ENCODE data around the gene POU6F2.

The POU6F2 gene

DNA sequence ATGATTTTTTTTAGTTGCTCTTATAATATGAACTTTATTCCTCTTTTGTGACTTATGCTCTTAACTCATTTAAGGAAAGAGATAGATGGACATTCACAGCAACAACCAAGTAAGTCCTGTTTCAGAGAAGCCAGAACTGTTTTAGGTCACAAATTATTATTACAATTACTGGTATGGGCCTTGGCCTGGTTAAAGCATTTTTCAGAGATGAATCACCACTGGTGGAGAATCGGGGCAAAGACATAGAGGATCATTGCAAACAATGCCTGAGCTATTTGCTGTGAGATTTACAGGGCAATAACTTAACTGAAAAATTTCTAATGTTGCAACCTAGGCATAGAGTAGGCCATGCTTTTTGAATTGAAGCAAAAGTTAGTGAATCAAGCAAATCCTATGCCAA lies 450.5 kb downstream of the POU6F2 start:
- Histone ChIP-seq H2AFZ (ENCODE audit: low read length) (no peak overlapping the region), H3K9me2 (replicated peaks; ENCODE audit: low read depth, low read length) (no peaks in the 10 kb centered on the region), H4K20me1 (ENCODE audit: insufficient read depth, low read length, poor library complexity, severe bottlenecking) (no peaks in the 10 kb centered on the region), H3K4me3 (ENCODE audit: low read length, poor library complexity, severe bottlenecking) (no peak overlapping the region), H3K4me1 (ENCODE audit: insufficient read depth, low read length, poor library complexity, severe bottlenecking) (no peaks in the 10 kb centered on the region), H3K27me3 (ENCODE audit: insufficient read depth, low read length, poor library complexity, severe bottlenecking) (no peaks in the 10 kb centered on the region), H3K36me3 (ENCODE audit: insufficient read depth, low read length) (no peaks in the 10 kb centered on the region), H3F3A (ENCODE audit: low read depth) (no peaks in the 10 kb centered on the region), H3K9ac (ENCODE audit: low read depth, low read length, poor library complexity, severe bottlenecking) (no peak overlapping the region), H3K9me3 (ENCODE audit: insufficient read depth, low read depth, low read length) (no peaks in the 10 kb centered on the region), H3K79me2 (ENCODE audit: insufficient read depth, low read length) (no peaks in the 10 kb centered on the region), H3K4me2 (ENCODE audit: low read depth, low read length, poor library complexity, severe bottlenecking) (no peak overlapping the region)
- no peak for TF ChIP-seq EZH2phosphoT487 (IDR thresholded peaks at IDR 0.05; ENCODE audit: borderline replicate concordance)
- TF ChIP-seq, protein P1, sequence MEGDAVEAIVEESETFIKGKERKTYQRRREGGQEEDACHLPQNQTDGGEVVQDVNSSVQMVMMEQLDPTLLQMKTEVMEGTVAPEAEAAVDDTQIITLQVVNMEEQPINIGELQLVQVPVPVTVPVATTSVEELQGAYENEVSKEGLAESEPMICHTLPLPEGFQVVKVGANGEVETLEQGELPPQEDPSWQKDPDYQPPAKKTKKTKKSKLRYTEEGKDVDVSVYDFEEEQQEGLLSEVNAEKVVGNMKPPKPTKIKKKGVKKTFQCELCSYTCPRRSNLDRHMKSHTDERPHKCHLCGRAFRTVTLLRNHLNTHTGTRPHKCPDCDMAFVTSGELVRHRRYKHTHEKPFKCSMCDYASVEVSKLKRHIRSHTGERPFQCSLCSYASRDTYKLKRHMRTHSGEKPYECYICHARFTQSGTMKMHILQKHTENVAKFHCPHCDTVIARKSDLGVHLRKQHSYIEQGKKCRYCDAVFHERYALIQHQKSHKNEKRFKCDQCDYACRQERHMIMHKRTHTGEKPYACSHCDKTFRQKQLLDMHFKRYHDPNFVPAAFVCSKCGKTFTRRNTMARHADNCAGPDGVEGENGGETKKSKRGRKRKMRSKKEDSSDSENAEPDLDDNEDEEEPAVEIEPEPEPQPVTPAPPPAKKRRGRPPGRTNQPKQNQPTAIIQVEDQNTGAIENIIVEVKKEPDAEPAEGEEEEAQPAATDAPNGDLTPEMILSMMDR (conservative IDR thresholded peaks at IDR 0.05; ENCODE audit: low read length) = no peak

DNA sequence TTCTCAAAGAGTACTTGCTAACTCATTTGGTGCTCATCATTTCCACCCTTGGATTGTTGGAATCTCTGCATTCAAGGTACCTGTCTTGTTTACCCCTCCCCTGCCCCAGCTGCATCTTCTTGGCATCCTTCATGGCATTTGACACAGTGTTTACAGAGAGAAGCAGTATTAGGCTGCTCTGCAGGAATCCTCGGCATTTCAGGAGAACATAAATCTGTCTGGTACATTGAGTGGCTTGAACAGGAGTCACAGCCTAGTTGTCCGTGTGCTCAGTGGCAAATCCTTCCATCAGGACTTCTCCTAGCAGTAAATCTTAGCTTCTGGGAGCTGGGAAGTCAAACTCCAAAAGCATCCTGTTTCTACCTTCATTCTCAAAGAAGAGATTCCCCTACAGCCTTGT lies 451.7 kb downstream of the POU6F2 start:
- Histone ChIP-seq H3K4me1 (ENCODE audit: insufficient read depth, low read length, poor library complexity, severe bottlenecking) (no peaks in the 10 kb centered on the region), H2AFZ (ENCODE audit: low read length) (no peak overlapping the region), H3K9ac (ENCODE audit: low read depth, low read length, poor library complexity, severe bottlenecking) (no peak overlapping the region), H3F3A (ENCODE audit: low read depth) (no peaks in the 10 kb centered on the region), H3K9me2 (replicated peaks; ENCODE audit: low read depth, low read length) (no peaks in the 10 kb centered on the region), H4K20me1 (ENCODE audit: insufficient read depth, low read length, poor library complexity, severe bottlenecking) (no peaks in the 10 kb centered on the region), H3K79me2 (ENCODE audit: insufficient read depth, low read length) (no peaks in the 10 kb centered on the region), H3K4me2 (ENCODE audit: low read depth, low read length, poor library complexity, severe bottlenecking) (no peak overlapping the region), H3K4me3 (ENCODE audit: low read length, poor library complexity, severe bottlenecking) (no peak overlapping the region), H3K36me3 (ENCODE audit: insufficient read depth, low read length) (no peaks in the 10 kb centered on the region), H3K9me3 (ENCODE audit: insufficient read depth, low read depth, low read length) (no peaks in the 10 kb centered on the region), H3K27me3 (ENCODE audit: insufficient read depth, low read length, poor library complexity, severe bottlenecking) (no peaks in the 10 kb centered on the region)
- no peak for TF ChIP-seq EZH2phosphoT487 (IDR thresholded peaks at IDR 0.05; ENCODE audit: borderline replicate concordance)
- TF ChIP-seq, protein P1 (conservative IDR thresholded peaks at IDR 0.05; ENCODE audit: low read length) = no peak

DNA sequence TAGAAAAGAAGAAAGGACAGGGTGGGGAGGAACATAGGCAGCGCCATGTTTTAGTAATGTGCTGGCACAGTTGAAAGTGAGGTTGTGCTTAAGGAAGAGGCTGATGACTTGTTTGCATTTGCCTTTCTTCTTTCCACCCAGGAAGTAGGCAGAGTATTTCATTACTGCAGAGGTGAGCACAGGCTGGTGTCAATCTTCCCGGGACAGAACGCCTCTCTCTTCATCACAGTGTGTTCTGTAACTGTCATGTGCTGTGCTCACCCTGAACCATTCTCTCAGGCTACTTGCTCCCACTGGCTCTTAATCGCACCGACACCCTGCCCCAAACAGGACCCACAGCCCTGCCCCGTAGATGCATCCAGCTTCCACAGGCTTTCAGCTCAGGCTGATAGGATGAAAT lies 452.7 kb downstream of the POU6F2 start:
- TF ChIP-seq EZH2phosphoT487 (IDR thresholded peaks at IDR 0.05; ENCODE audit: borderline replicate concordance) = no peak
- H3K9me3 ChIP-seq (ENCODE audit: insufficient read depth, low read depth, low read length) = no peaks in the 10 kb centered on the region
- H3K4me2 ChIP-seq (ENCODE audit: low read depth, low read length, poor library complexity, severe bottlenecking) = no peak overlapping the region
- no peak overlapping the region for H2AFZ ChIP-seq (ENCODE audit: low read length)
- H3K36me3 ChIP-seq (ENCODE audit: insufficient read depth, low read length) = no peaks in the 10 kb centered on the region
- no peaks in the 10 kb centered on the region for H3K4me1 ChIP-seq (ENCODE audit: insufficient read depth, low read length, poor library complexity, severe bottlenecking)
- H4K20me1 ChIP-seq (ENCODE audit: insufficient read depth, low read length, poor library complexity, severe bottlenecking) = no peaks in the 10 kb centered on the region
- H3K9ac ChIP-seq (ENCODE audit: low read depth, low read length, poor library complexity, severe bottlenecking) = no peak overlapping the region
- no peak overlapping the region for H3K4me3 ChIP-seq (ENCODE audit: low read length, poor library complexity, severe bottlenecking)
- no peaks in the 10 kb centered on the region for H3F3A ChIP-seq (ENCODE audit: low read depth)
- H3K79me2 ChIP-seq (ENCODE audit: insufficient read depth, low read length) = no peaks in the 10 kb centered on the region
- no peaks in the 10 kb centered on the region for H3K27me3 ChIP-seq (ENCODE audit: insufficient read depth, low read length, poor library complexity, severe bottlenecking)
- H3K9me2 ChIP-seq (replicated peaks; ENCODE audit: low read depth, low read length) = no peaks in the 10 kb centered on the region

DNA sequence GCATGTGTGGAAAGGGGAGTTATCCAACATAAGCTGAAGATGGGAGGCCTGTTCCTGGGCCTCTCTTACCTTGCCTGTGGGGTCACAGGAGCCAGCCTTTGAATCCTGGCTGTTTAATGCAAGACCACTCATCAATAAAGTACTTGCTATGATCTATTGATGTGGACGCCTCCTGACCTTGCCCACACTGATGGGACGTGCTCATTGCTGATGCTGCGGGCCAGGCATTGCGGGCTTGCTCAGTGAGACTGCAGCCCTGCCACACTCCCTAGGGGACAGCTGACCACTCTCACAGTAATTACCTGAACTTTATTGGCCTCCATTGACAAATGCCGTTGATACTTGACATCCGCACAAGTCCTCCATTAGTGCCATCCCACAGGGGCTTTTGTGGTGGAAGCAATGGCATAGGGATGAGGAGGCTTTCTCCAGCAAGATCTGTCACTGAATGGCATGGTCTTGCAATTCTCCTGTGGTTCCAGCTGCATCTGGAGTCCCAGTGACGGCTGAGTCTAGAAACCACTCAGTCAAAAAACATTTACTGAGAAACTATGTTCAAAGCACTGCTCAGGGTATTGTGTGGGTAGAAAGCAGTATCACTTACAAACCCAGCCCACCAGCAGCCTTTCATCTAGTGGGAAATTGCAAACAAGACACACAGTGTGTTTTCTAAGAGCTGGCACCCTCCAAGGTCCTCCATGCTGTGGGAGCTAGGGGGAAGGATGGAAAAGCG lies 453.4 kb downstream of the POU6F2 start:
- no peaks in the 10 kb centered on the region for H3K27me3 ChIP-seq (ENCODE audit: insufficient read depth, low read length, poor library complexity, severe bottlenecking)
- H3K79me2 ChIP-seq (ENCODE audit: insufficient read depth, low read length) = no peaks in the 10 kb centered on the region
- H3K9me2 ChIP-seq (replicated peaks; ENCODE audit: low read depth, low read length) = no peaks in the 10 kb centered on the region
- no peak overlapping the region for H3K9ac ChIP-seq (ENCODE audit: low read depth, low read length, poor library complexity, severe bottlenecking)
- no peak overlapping the region for H2AFZ ChIP-seq (ENCODE audit: low read length)
- H3K9me3 ChIP-seq (ENCODE audit: insufficient read depth, low read depth, low read length) = no peaks in the 10 kb centered on the region
- H3K4me2 ChIP-seq (ENCODE audit: low read depth, low read length, poor library complexity, severe bottlenecking) = no peak overlapping the region
- no peaks in the 10 kb centered on the region for H3K4me1 ChIP-seq (ENCODE audit: insufficient read depth, low read length, poor library complexity, severe bottlenecking)
- no peaks in the 10 kb centered on the region for H3K36me3 ChIP-seq (ENCODE audit: insufficient read depth, low read length)
- H3K4me3 ChIP-seq (ENCODE audit: low read length, poor library complexity, severe bottlenecking) = no peak overlapping the region
- no peaks in the 10 kb centered on the region for H4K20me1 ChIP-seq (ENCODE audit: insufficient read depth, low read length, poor library complexity, severe bottlenecking)
- no peaks in the 10 kb centered on the region for H3F3A ChIP-seq (ENCODE audit: low read depth)
- no peak for TF ChIP-seq EZH2phosphoT487 (IDR thresholded peaks at IDR 0.05; ENCODE audit: borderline replicate concordance)
- TF ChIP-seq, protein P1 (conservative IDR thresholded peaks at IDR 0.05; ENCODE audit: low read length) = no peak

Measured in Loucy (cell line).